Progenitor cell of endocrine pancreas (in vitro differentiated cells): ENCODE results near the gene ROR1. TPM values are rescaled to one million over a fixed set of nuclear protein-coding genes. Genes with fewer than 3 reads are reported as not detected.

Source experiments
- DNase-seq: peaks from one replicate; pipeline ENCODE4 v3.0.0; 2021; ENCODE audit warnings: low spot score; ENCODE audit not compliant: unreplicated experiment
- H3K27ac Mint-ChIP-seq: 2 replicates; pipeline ENCODE4 v1.8.0; 2021; ENCODE audit warnings: mild to moderate bottlenecking, moderate library complexity, mixed read lengths
- H3K27me3 Mint-ChIP-seq: 2 replicates; pipeline ENCODE4 v1.8.0; 2021; ENCODE audit warnings: mixed read lengths
- H3K36me3 Mint-ChIP-seq: 2 replicates; pipeline ENCODE4 v1.8.0; 2022; ENCODE audit warnings: mixed read lengths; ENCODE audit not compliant: insufficient read depth
- H3K4me1 Mint-ChIP-seq: 2 replicates; pipeline ENCODE4 v1.8.0; 2021; ENCODE audit warnings: low read depth, mixed read lengths
- H3K4me3 Mint-ChIP-seq: 2 replicates; pipeline ENCODE4 v1.8.0; 2021; ENCODE audit warnings: low read depth, mild to moderate bottlenecking, moderate library complexity, mixed read lengths
- H3K9me3 Mint-ChIP-seq: 2 replicates; pipeline ENCODE4 v1.8.0; 2021; ENCODE audit warnings: low read depth, mixed read lengths
- total RNA-seq: library from RNA; stranded (reverse); gene quantifications from 2 replicates; pipeline ENCODE4 v1.2.1, GENCODE V29; 2021
- TF ChIP-seq, protein P1 (sequence below): fragments of 200-600 bp; sonication (generic); IDR thresholded peaks from one replicate; pipeline ENCODE4 v1.5.0; 2021; ENCODE audit warnings: antibody characterized with exemption, mild to moderate bottlenecking; ENCODE audit not compliant: unreplicated experiment

ROR1 gene
- total RNA-seq, 1 donor from 2014 or later: 63.8 TPM

DNA sequence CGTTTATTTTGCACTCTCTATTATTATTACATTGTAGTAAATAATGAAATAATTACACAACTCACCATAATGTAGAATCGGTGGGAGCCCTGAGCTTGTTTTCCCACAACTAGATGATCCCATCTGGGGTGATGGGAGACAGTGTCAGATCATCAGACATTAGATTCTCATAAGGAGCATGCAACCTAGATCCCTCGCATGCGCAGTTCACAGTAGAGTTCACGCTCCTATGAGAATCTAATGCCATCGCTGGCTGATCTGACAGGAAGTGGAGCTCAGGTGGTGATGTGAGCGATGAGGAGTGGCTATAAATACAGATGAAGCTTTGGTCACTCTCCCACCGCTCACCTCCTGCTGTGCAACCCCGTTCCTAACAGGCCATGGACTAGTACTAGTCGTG, 112.1 kb downstream of the ROR1 start:
- peaks cover 19% of the 10 kb centered on the region for H3K4me1 Mint-ChIP-seq
- H3K4me3 Mint-ChIP-seq: no peak overlapping the region
- H3K27me3 Mint-ChIP-seq: no peaks in the 10 kb centered on the region
- peaks cover 3% of the 10 kb centered on the region for H3K36me3 Mint-ChIP-seq
- no peak overlapping the region for H3K27ac Mint-ChIP-seq
- H3K9me3 Mint-ChIP-seq: peaks cover 6% of the 10 kb centered on the region
- no peak for DNase-seq
- TF ChIP-seq, protein P1, sequence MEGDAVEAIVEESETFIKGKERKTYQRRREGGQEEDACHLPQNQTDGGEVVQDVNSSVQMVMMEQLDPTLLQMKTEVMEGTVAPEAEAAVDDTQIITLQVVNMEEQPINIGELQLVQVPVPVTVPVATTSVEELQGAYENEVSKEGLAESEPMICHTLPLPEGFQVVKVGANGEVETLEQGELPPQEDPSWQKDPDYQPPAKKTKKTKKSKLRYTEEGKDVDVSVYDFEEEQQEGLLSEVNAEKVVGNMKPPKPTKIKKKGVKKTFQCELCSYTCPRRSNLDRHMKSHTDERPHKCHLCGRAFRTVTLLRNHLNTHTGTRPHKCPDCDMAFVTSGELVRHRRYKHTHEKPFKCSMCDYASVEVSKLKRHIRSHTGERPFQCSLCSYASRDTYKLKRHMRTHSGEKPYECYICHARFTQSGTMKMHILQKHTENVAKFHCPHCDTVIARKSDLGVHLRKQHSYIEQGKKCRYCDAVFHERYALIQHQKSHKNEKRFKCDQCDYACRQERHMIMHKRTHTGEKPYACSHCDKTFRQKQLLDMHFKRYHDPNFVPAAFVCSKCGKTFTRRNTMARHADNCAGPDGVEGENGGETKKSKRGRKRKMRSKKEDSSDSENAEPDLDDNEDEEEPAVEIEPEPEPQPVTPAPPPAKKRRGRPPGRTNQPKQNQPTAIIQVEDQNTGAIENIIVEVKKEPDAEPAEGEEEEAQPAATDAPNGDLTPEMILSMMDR: no peak

DNA sequence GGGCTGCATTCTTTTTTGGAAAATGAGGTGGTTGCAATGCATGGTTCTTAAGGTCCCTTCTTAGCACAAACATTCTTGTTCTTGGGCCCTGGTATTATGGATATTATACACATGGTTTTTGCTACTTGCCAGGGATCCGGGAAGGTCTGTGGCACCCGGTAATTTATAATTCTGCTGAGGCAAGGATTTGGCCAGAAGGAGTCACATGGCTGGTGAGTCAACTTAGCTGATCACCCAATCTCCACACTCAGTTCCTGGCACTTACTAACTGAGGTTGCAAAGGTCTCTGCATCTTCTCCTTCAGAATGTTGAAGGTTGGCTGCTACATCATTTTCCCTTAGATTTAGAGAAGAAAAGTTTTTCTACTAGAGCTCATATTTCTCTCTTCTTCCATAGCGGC, 112.5 kb downstream of the ROR1 start:
- Mint-ChIP-seq H3K27ac (no peak overlapping the region), H3K27me3 (no peaks in the 10 kb centered on the region), H3K36me3 (peaks cover 3% of the 10 kb centered on the region), H3K9me3 (peaks cover 6% of the 10 kb centered on the region), H3K4me1 (peaks cover 19% of the 10 kb centered on the region), H3K4me3 (no peak overlapping the region)
- TF ChIP-seq, protein P1: no peak
- no peak for DNase-seq

DNA sequence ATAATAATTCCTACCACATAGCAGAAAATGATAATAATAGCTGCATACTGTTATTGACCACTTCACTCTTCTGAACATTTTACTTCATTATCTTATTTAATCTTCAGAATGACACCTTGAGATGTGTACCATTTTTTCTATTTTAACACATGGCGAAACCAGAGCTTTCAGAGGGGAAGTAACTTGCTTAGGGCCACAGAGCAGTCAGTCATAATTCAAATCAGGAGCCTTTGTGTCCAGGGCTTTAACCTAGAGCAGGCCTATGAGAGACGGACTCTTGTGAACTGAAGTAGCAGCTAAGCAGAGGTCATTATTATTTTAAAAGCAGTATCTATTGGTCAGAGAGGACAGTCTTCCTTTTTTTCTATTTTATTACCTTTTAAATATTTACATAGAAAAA, 114.0 kb downstream of the ROR1 start:
- Mint-ChIP-seq H3K4me1 (peaks cover 17% of the 10 kb centered on the region), H3K36me3 (peaks cover 3% of the 10 kb centered on the region), H3K4me3 (no peak overlapping the region), H3K9me3 (peaks cover 6% of the 10 kb centered on the region), H3K27me3 (no peaks in the 10 kb centered on the region), H3K27ac (no peak overlapping the region)
- DNase-seq: no peak
- TF ChIP-seq, protein P1: no peak

DNA sequence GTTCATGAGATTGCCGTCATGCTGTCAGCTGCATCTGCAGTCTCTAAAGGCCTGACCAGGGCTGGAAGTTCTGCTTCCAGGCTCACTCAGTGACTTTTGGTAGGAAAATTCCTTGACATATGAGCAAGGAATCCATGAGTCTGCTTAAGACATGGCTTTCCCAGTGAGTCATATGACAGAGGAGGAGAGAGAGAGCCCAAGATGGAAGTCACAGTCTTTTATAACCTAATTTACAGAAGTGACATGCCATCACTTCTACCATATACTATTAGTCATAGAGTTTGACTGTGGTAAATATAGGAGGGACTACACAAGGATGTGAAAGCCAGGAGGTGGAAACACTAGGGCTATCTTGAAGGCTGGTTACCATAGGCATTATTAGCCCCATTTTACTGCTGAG, 115.2 kb downstream of the ROR1 start:
- Mint-ChIP-seq H3K9me3 (peaks cover 6% of the 10 kb centered on the region), H3K27ac (no peak overlapping the region), H3K36me3 (peaks cover 3% of the 10 kb centered on the region), H3K4me3 (no peak overlapping the region), H3K27me3 (no peaks in the 10 kb centered on the region), H3K4me1 (peaks cover 10% of the 10 kb centered on the region)
- TF ChIP-seq, protein P1: no peak
- DNase-seq: no peak

DNA sequence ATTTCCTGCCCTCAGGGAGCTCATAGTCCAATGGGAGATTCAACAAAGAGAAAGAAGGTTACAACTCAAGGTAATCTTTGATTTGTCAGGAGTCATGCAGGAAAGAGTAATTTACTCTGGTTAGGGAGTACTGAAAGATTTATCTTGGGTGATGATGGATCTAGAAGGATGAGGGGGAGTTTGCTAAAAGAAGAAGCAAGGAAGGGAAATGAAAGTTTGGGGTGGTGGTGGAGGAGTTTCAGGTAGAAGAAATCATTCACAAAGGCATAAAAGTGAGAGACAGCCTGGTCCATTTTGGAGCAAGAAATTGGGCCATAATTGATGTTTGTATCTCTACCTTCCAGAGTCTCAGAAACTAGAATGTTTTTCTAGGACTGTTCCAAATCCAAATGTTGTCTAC, 116.7 kb downstream of the ROR1 start:
- H3K27ac Mint-ChIP-seq: no peak overlapping the region
- DNase-seq: no peak
- H3K4me3 Mint-ChIP-seq: no peak overlapping the region
- TF ChIP-seq, protein P1: no peak
- H3K36me3 Mint-ChIP-seq: peaks cover 3% of the 10 kb centered on the region
- H3K9me3 Mint-ChIP-seq: peaks cover 6% of the 10 kb centered on the region
- peaks cover 2% of the 10 kb centered on the region for H3K4me1 Mint-ChIP-seq
- no peaks in the 10 kb centered on the region for H3K27me3 Mint-ChIP-seq
